Endothelial cell of umbilical vein (primary cell): ENCODE results near the gene PLXNA4. TPM values are rescaled to one million over a fixed set of nuclear protein-coding genes. Genes with fewer than 3 reads are reported as not detected.
"Not testable (repeated sequence)": the region's sequence is repeated elsewhere in the genome, so short reads cannot be mapped to it uniquely, and the experiment has no call there.

Experiments used
- BruUV-seq: library from RNA; stranded (reverse); fragments of 400-500 nt; replicated peaks from 2 replicates; lab custom pipeline; 2021; lab: Mats Ljungman, UMichigan
- CTCF ChIA-PET: fragments of 300-600, 350-600 bp; sonication (Branson Sonifier 250); formaldehyde crosslinking; loops from one replicate; lab custom pipeline; 2021; ENCODE audit warnings: antibody characterized with exemption, inconsistent platforms; lab: Charles Lee
- POLR2A ChIA-PET: fragments of 300-600, 350-600 bp; sonication (Branson Sonifier 250); formaldehyde crosslinking; loops from one replicate; lab custom pipeline; 2021; ENCODE audit warnings: antibody characterized with exemption, inconsistent platforms; lab: Charles Lee
- DNase-seq: peaks from one replicate; pipeline ENCODE4 v3.0.0-alpha.2; 2011; ENCODE audit warnings: low read depth, low spot score
- FAIRE-seq: peaks from 2 replicates; lab custom pipeline; 2011; peaks lifted over from hg19 to GRCh38; lab: Jason Lieb, UNC
- H2AFZ ChIP-seq: 2 replicates; pipeline ENCODE4 v1.6.0; 2012; ENCODE audit warnings: low read depth, low read length, control low read depth, inconsistent platforms
- H3K27ac ChIP-seq: 2 replicates; pipeline ENCODE4 v1.5.1; 2011; ENCODE audit warnings: low read depth, mild to moderate bottlenecking, control low read depth, low read length, moderate library complexity; ENCODE audit not compliant: insufficient read depth
- H3K27me3 ChIP-seq, 2 experiments: 2 replicates each; pipeline versions ENCODE4 v1.6.0 to v1.6.1; 2011; ENCODE audit warnings: low read length in 2 of 2, mixed read lengths in 1 of 2; ENCODE audit not compliant: control insufficient read depth in 2 of 2, insufficient read depth in 2 of 2
- H3K36me3 ChIP-seq, 2 experiments: 2 replicates in 1 of 2; 3 replicates in 1 of 2; pipeline ENCODE4 v1.5.1; 2011; ENCODE audit warnings: low read length in 2 of 2, mild to moderate bottlenecking in 1 of 2, moderate library complexity in 1 of 2; ENCODE audit not compliant: control insufficient read depth in 2 of 2, insufficient read depth in 2 of 2; ENCODE audit errors: extremely low read depth in 1 of 2
- H3K4me1 ChIP-seq: 3 replicates; pipeline ENCODE4 v1.5.1; 2011; ENCODE audit warnings: mild to moderate bottlenecking, low read length; ENCODE audit not compliant: control insufficient read depth, insufficient read depth; ENCODE audit errors: extremely low read depth
- H3K4me2 ChIP-seq: 2 replicates; pipeline ENCODE4 v1.6.1; 2011; ENCODE audit warnings: low read length, control low read depth, mixed read lengths; ENCODE audit not compliant: insufficient read depth
- H3K4me3 ChIP-seq, 3 experiments: fragments of 200-600 bp in 1 of 3; sonication (generic), shearing (Covaris generic) in 1 of 3; replicated peaks in 1 of 3; 2 replicates each; pipeline ENCODE4 v1.5.1; 2011 to 2016; ENCODE audit warnings: control low read depth in 3 of 3, low read length in 3 of 3, mild to moderate bottlenecking in 2 of 3, inconsistent platforms in 1 of 3, low read depth in 1 of 3, moderate library complexity in 1 of 3; ENCODE audit not compliant: insufficient read depth in 1 of 3
- H3K79me2 ChIP-seq: 2 replicates; pipeline ENCODE4 v1.6.0; 2012; ENCODE audit warnings: low read length, inconsistent platforms; ENCODE audit not compliant: control insufficient read depth, insufficient read depth
- H3K9ac ChIP-seq: replicated peaks from 2 replicates; pipeline ENCODE3; 2011; ENCODE audit warnings: low read length, control low read depth; ENCODE audit not compliant: insufficient read depth; ENCODE audit errors: extremely low read depth
- H3K9me1 ChIP-seq: replicated peaks from 3 replicates; pipeline ENCODE4 v1.6.0; 2011; ENCODE audit warnings: mild to moderate bottlenecking, low read length; ENCODE audit not compliant: control insufficient read depth, insufficient read depth; ENCODE audit errors: extremely low read depth
- H3K9me3 ChIP-seq: replicated peaks from 2 replicates; pipeline ENCODE4 v1.5.1; 2012; ENCODE audit warnings: low read length, inconsistent platforms; ENCODE audit not compliant: control insufficient read depth, insufficient read depth
- H4K20me1 ChIP-seq: replicated peaks from 2 replicates; pipeline ENCODE3; 2011; ENCODE audit warnings: mild to moderate bottlenecking, low read length; ENCODE audit not compliant: control insufficient read depth, insufficient read depth; ENCODE audit errors: extremely low read depth
- EZH2 ChIP-seq: IDR thresholded peaks from 2 replicates; pipeline ENCODE4 v1.6.1; 2012; ENCODE audit warnings: borderline replicate concordance, low read depth, mild to moderate bottlenecking, moderate library complexity, low read length, inconsistent platforms; ENCODE audit not compliant: severe bottlenecking
- FOS ChIP-seq: IDR thresholded peaks from 2 replicates; pipeline ENCODE4 v1.6.1; 2011; ENCODE audit warnings: mild to moderate bottlenecking, low read length, moderate library complexity, borderline replicate concordance; ENCODE audit not compliant: insufficient read depth
- GATA2 ChIP-seq: IDR thresholded peaks from 2 replicates; pipeline ENCODE4 v1.7.0; 2011; ENCODE audit warnings: low read depth, mild to moderate bottlenecking, moderate library complexity, mixed read lengths, low read length; ENCODE audit not compliant: insufficient read length, insufficient read depth
- JUN ChIP-seq: IDR thresholded peaks from 2 replicates; pipeline ENCODE4 v1.6.1; 2011; ENCODE audit warnings: borderline replicate concordance, low read depth; ENCODE audit not compliant: insufficient read length, insufficient read depth
- MAX ChIP-seq: IDR thresholded peaks from 2 replicates; pipeline ENCODE4 v1.6.1; 2011; ENCODE audit not compliant: insufficient read depth, insufficient read length
- MYC ChIP-seq: IDR thresholded peaks from one replicate; pipeline ENCODE4 v1.6.1; 2011; ENCODE audit warnings: mild to moderate bottlenecking, low read depth, low read length
- POLR2A ChIP-seq: IDR thresholded peaks from 2 replicates; pipeline ENCODE4 v1.6.1; 2012; ENCODE audit warnings: low read depth, mild to moderate bottlenecking, control low read depth, low read length
- POLR2AphosphoS5 ChIP-seq: IDR thresholded peaks from 2 replicates; pipeline ENCODE4 v1.6.1; 2012; ENCODE audit warnings: low read depth, mild to moderate bottlenecking, control low read depth, low read length, moderate library complexity; ENCODE audit not compliant: insufficient read depth
- dilution Hi-C: fragments of 300-500 bp; cut with MboI; formaldehyde crosslinking; loops from one replicate; pipeline ENCODE4 v1.15.0; 2019; ENCODE audit warnings: low sequenced_read_pairs; ENCODE audit not compliant: extremely low pct_ligation_motif_present
- intact Hi-C: fragments of 100-400 bp; cut with micrococcal nuclease; formaldehyde crosslinking; loops from one replicate; pipeline ENCODE4 v1.10.0; 2022
- polyA plus RNA-seq, 4 experiments: library from polyadenylated mRNA; depleted of rRNA in 3 of 4; stranded (reverse) in 3 of 4; unstranded in 1 of 4; fragments of >200 nt; gene quantifications; 2 replicates each; pipeline versions ENCODE4 v1.2.1 to v1.2.3, GENCODE V29; 2011 to 2012; ENCODE audit warnings: missing spikeins in 1 of 4
- total RNA-seq: library from RNA; stranded (reverse); gene quantifications from 2 replicates; pipeline ENCODE4 v1.2.3, GENCODE V29; 2021
- TF ChIP-seq, protein P1 (sequence below), 2 donors: IDR thresholded peaks; 1 replicate in 1 of 2; 2 replicates in 1 of 2; pipeline ENCODE4 v1.5.1; 2011; ENCODE audit warnings: low read length in 2 of 2, mild to moderate bottlenecking in 2 of 2, moderate library complexity in 2 of 2, control low read depth in 1 of 2, inconsistent platforms in 1 of 2, low read depth in 1 of 2; ENCODE audit not compliant: insufficient read depth in 1 of 2; ENCODE audit errors: extremely low read depth in 1 of 2

Gene PLXNA4
- total and polyA plus RNA-seq, 2 donors (not counting 3 experiments of a cell fraction or from before 2014, with no cell fraction given) = 12.1 to 20.4 TPM

DNA sequence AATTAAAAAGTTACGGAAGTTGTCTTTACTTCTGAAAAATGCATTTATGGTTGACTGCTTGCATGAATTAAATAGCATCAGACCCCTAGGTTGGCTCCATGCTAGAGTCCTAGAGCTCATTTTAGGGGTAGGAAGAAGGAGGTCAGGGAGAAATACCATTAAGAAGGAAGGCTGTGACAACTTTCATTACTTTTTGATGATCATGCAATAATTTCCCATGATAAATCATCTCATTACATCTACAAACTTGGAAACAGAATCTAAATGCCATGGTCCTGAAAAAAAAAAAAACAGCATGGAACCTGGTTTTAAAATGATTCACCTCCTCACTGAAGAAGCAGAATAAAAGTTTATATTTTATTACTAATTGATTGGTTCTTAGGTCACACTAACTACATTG lies 20.3 kb upstream of the PLXNA4 start:
- Histone ChIP-seq H2AFZ (no peak overlapping the region), H3K27ac (no peak overlapping the region), H3K79me2 (no peaks in the 10 kb centered on the region), H3K4me2 (no peak overlapping the region), H3K9me1 (no peaks in the 10 kb centered on the region), H3K4me3 (no peak overlapping the region), H3K9ac (no peak overlapping the region), H3K4me1 (no peaks in the 10 kb centered on the region), H3K36me3 (no peaks in the 10 kb centered on the region), H4K20me1 (no peaks in the 10 kb centered on the region), H3K27me3 (peaks cover 17 to 26% of the 10 kb centered on the region in 2 experiments), H3K9me3 (no peaks in the 10 kb centered on the region)
- FAIRE-seq (no peak), DNase-seq (no peak)
- intact Hi-C loops (no loop called here), dilution Hi-C loops (no loop called here)
- no TSS peak for BruUV-seq
- ChIA-PET CTCF (interaction anchor here (1.4 kb wide), 1 partner anchor 16 kb away, joined by 3 read pairs; no protein-coding TSS in a partner anchor), POLR2A (no interaction called here)
- TF ChIP-seq, protein P1, sequence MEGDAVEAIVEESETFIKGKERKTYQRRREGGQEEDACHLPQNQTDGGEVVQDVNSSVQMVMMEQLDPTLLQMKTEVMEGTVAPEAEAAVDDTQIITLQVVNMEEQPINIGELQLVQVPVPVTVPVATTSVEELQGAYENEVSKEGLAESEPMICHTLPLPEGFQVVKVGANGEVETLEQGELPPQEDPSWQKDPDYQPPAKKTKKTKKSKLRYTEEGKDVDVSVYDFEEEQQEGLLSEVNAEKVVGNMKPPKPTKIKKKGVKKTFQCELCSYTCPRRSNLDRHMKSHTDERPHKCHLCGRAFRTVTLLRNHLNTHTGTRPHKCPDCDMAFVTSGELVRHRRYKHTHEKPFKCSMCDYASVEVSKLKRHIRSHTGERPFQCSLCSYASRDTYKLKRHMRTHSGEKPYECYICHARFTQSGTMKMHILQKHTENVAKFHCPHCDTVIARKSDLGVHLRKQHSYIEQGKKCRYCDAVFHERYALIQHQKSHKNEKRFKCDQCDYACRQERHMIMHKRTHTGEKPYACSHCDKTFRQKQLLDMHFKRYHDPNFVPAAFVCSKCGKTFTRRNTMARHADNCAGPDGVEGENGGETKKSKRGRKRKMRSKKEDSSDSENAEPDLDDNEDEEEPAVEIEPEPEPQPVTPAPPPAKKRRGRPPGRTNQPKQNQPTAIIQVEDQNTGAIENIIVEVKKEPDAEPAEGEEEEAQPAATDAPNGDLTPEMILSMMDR (IDR thresholded peaks at IDR 0.05; ENCODE audit: extremely low read depth in 1 of 2, insufficient read depth in 1 of 2, low read depth in 1 of 2, low read length in 2 of 2) = no peak
- no peak for TF ChIP-seq MYC
- TF ChIP-seq POLR2A = no peak
- no peak for TF ChIP-seq POLR2AphosphoS5
- TF ChIP-seq FOS = no peak
- no peak for TF ChIP-seq MAX
- TF ChIP-seq EZH2 = no peak
- no peak for TF ChIP-seq JUN
- no peak for TF ChIP-seq GATA2

GRCh38 chr7:132594741-132595140 lies 18.5 kb upstream of the PLXNA4 start:
- peaks cover 11 to 18% of the 10 kb centered on the region in 2 experiments for H3K27me3 ChIP-seq
- BruUV-seq, intact Hi-C loops, DNase-seq, dilution Hi-C loops, H3K9me1 ChIP-seq, H2AFZ ChIP-seq, FAIRE-seq, H3K4me3 ChIP-seq, H3K9me3 ChIP-seq, H3K9ac ChIP-seq, H3K36me3 ChIP-seq, H3K4me2 ChIP-seq, H3K27ac ChIP-seq, H4K20me1 ChIP-seq, H3K4me1 ChIP-seq, POLR2A ChIA-PET, H3K79me2 ChIP-seq: not testable (repeated sequence)
- CTCF ChIA-PET = interaction anchor here (1.6 to 1.8 kb wide), 2 partner anchors 8 to 14 kb away, joined by 3 to 6 read pairs; no protein-coding TSS in a partner anchor
